HCT116 (cell line): ENCODE data around the gene CST8. TPM values are rescaled to one million over a fixed set of nuclear protein-coding genes. Genes with fewer than 3 reads are reported as not detected.

Experiments used
- ATAC-seq: fragments of 200-7000 bp; cut with Tn5 transposase; 2 replicates; pipeline ENCODE4 v1.9.1; 2020; ENCODE audit warnings: mild to moderate bottlenecking, moderate library complexity
- BruUV-seq: library from RNA; stranded (reverse); fragments of 400-500 nt; replicated peaks from 2 replicates; lab custom pipeline; 2021; lab: Mats Ljungman, UMichigan
- CTCF ChIA-PET: fragments of 300-600 bp; sonication (Branson Sonifier 250); formaldehyde crosslinking; loops from one replicate; lab custom pipeline; 2021; ENCODE audit warnings: antibody characterized with exemption; lab: Charles Lee
- POLR2A ChIA-PET: fragments of 300-600, 350-600 bp; sonication (Branson Sonifier 250); formaldehyde crosslinking; loops from one replicate; lab custom pipeline; 2021; ENCODE audit warnings: antibody characterized with exemption; lab: Charles Lee
- RAD21 ChIA-PET, 2 experiments: fragments of 300-600 bp; sonication (Branson Sonifier 250); formaldehyde crosslinking; loops; one replicate each; lab custom pipeline; 2023; ENCODE audit warnings: low total read pairs in 2 of 2; ENCODE audit not compliant: uncharacterized antibody in 2 of 2, unreplicated experiment in 2 of 2, low non-redundant PET in 1 of 2; lab: Charles Lee
- DNase-seq: peaks from one replicate; pipeline ENCODE4 v3.0.0-alpha.2; 2010; ENCODE audit warnings: low read depth, low spot score
- H2AFZ ChIP-seq: fragments of 200-600 bp; shearing (Covaris generic), sonication (generic); 2 replicates; pipeline ENCODE4 v1.6.1; 2017; ENCODE audit warnings: low read depth, mixed run types, mixed read lengths, antibody characterized with exemption, low read length; ENCODE audit not compliant: poor library complexity, severe bottlenecking
- H3K27ac ChIP-seq: 2 replicates; pipeline ENCODE4 v1.5.1; 2012; ENCODE audit warnings: low read depth, low read length
- H3K27me3 ChIP-seq: fragments of 200-600 bp; sonication (generic); 2 replicates; pipeline ENCODE4 v1.6.1; 2016; ENCODE audit warnings: mixed run types, low read length, mixed read lengths; ENCODE audit not compliant: insufficient read depth
- H3K36me3 ChIP-seq, 2 experiments: fragments of 200-500 bp in 1 of 2; fragments of 200-600 bp in 1 of 2; sonication (Bioruptor generic) in 1 of 2; sonication (generic) in 1 of 2; 2 replicates each; pipeline versions ENCODE4 v1.5.1 to v1.6.1; 2014 to 2016; ENCODE audit warnings: low read length in 2 of 2, inconsistent platforms in 1 of 2, mixed read lengths in 1 of 2, mixed run types in 1 of 2; ENCODE audit not compliant: insufficient read depth in 2 of 2, control insufficient read depth in 1 of 2
- H3K4me1 ChIP-seq, 2 experiments: fragments of 200-600 bp in 1 of 2; sonication (generic) in 1 of 2; 2 replicates each; pipeline versions ENCODE4 v1.5.1 to v1.6.1; 2012 to 2017; ENCODE audit warnings: low read length in 2 of 2, inconsistent platforms in 1 of 2, mild to moderate bottlenecking in 1 of 2, mixed read lengths in 1 of 2, mixed run types in 1 of 2, moderate library complexity in 1 of 2; ENCODE audit not compliant: insufficient read depth in 2 of 2, control insufficient read depth in 1 of 2
- H3K4me2 ChIP-seq: fragments of 200-600 bp; sonication (generic); 2 replicates; pipeline ENCODE4 v1.6.1; 2017; ENCODE audit warnings: mixed run types, low read length, mixed read lengths
- H3K4me3 ChIP-seq, 2 experiments: fragments of 200-600 bp in 1 of 2; sonication (generic) in 1 of 2; replicated peaks in 1 of 2; 2 replicates each; pipeline ENCODE4 v1.5.1; 2011 to 2016; ENCODE audit warnings: low read length in 2 of 2, control low read depth in 1 of 2, low read depth in 1 of 2, mild to moderate bottlenecking in 1 of 2, mixed read lengths in 1 of 2, mixed run types in 1 of 2
- H3K79me2 ChIP-seq: fragments of 200-600 bp; sonication (generic); 2 replicates; pipeline ENCODE4 v1.6.1; 2017; ENCODE audit warnings: mild to moderate bottlenecking, mixed run types, low read length, moderate library complexity, mixed read lengths; ENCODE audit not compliant: insufficient read depth
- H3K9ac ChIP-seq: fragments of 200-600 bp; sonication (generic); 2 replicates; pipeline ENCODE4 v1.6.1; 2016; ENCODE audit warnings: low read length, mixed read lengths
- H3K9me2 ChIP-seq: fragments of 200-600 bp; sonication (generic), shearing (Covaris generic); 2 replicates; pipeline ENCODE4 v1.6.1; 2017; ENCODE audit warnings: mixed run types, mild to moderate bottlenecking, moderate library complexity; ENCODE audit not compliant: insufficient read depth
- H3K9me3 ChIP-seq, 2 experiments: fragments of 200-500 bp in 1 of 2; fragments of 200-600 bp in 1 of 2; sonication (Bioruptor generic) in 1 of 2; sonication (generic) in 1 of 2; 2 replicates each; pipeline ENCODE4 v1.6.1; 2014 to 2017; ENCODE audit warnings: low read length in 2 of 2, mixed read lengths in 2 of 2, inconsistent platforms in 1 of 2, low read depth in 1 of 2, mild to moderate bottlenecking in 1 of 2, mixed run types in 1 of 2, moderate library complexity in 1 of 2; ENCODE audit not compliant: control insufficient read depth in 1 of 2, insufficient read depth in 1 of 2
- H4K20me1 ChIP-seq: fragments of 200-600 bp; sonication (generic), shearing (Covaris generic); 2 replicates; pipeline ENCODE4 v1.6.1; 2017; ENCODE audit warnings: mixed run types, mild to moderate bottlenecking, moderate library complexity; ENCODE audit not compliant: insufficient read depth
- CBX3 ChIP-seq: IDR thresholded peaks from 2 replicates; pipeline ENCODE4 v1.6.1; 2012; ENCODE audit warnings: low read depth
- CEBPB ChIP-seq: IDR thresholded peaks from 2 replicates; pipeline ENCODE4 v1.6.1; 2012; ENCODE audit warnings: low read depth
- ELF1 ChIP-seq: IDR thresholded peaks from 2 replicates; pipeline ENCODE4 v1.6.1; 2012; ENCODE audit warnings: low read depth, borderline replicate concordance
- FOSL1 ChIP-seq: IDR thresholded peaks from 2 replicates; pipeline ENCODE4 v1.6.1; 2012; ENCODE audit warnings: low read depth
- JUND ChIP-seq: IDR thresholded peaks from 2 replicates; pipeline ENCODE4 v1.6.1; 2012
- POLR2A ChIP-seq: IDR thresholded peaks from 2 replicates; pipeline ENCODE4 v1.7.0; 2011; ENCODE audit warnings: borderline replicate concordance; ENCODE audit not compliant: insufficient read depth, insufficient read length; ENCODE audit errors: extremely low read depth
- POLR2AphosphoS5 ChIP-seq: IDR thresholded peaks from 2 replicates; pipeline ENCODE4 v1.6.1; 2011; ENCODE audit warnings: mild to moderate bottlenecking, low read depth, low read length, moderate library complexity
- RAD21 ChIP-seq: IDR thresholded peaks from 2 replicates; pipeline ENCODE4 v1.6.1; 2012; ENCODE audit warnings: low read depth, mild to moderate bottlenecking
- SIN3A ChIP-seq: IDR thresholded peaks from 2 replicates; pipeline ENCODE4 v1.6.1; 2012; ENCODE audit warnings: low read depth
- SP1 ChIP-seq: IDR thresholded peaks from 2 replicates; pipeline ENCODE4 v1.6.1; 2012; ENCODE audit warnings: low read depth
- TCF7L2 ChIP-seq: IDR thresholded peaks from 2 replicates; pipeline ENCODE4 v1.7.0; 2011; ENCODE audit warnings: borderline replicate concordance, inconsistent platforms; ENCODE audit not compliant: insufficient read depth, insufficient read length; ENCODE audit errors: extremely low read depth
- intact Hi-C: fragments of 100-400 bp; cut with micrococcal nuclease; formaldehyde crosslinking; loops from 2 replicates; pipeline ENCODE4 v1.10.0; 2022
- total RNA-seq: library from RNA; stranded (reverse); gene quantifications from one replicate; pipeline ENCODE4 v1.2.1, GENCODE V29; 2021; ENCODE audit not compliant: unreplicated experiment
- TF ChIP-seq, protein P1 (sequence below): IDR thresholded peaks from 2 replicates; pipeline ENCODE4 v1.6.1; 2012; ENCODE audit warnings: low read depth
- TF ChIP-seq, protein P2 (sequence below), 3 experiments: fragments of 200-600 bp in 1 of 3; sonication (generic) in 1 of 3; IDR thresholded peaks in 2 of 3; conservative IDR thresholded peaks in 1 of 3; 2 replicates each; pipeline ENCODE4 v1.5.1; 2012 to 2017; ENCODE audit warnings: low read depth in 2 of 3, low read length in 2 of 3, antibody characterized with exemption in 1 of 3, borderline replicate concordance in 1 of 3, control low read depth in 1 of 3, mild to moderate bottlenecking in 1 of 3, mixed read lengths in 1 of 3, mixed run types in 1 of 3, moderate library complexity in 1 of 3; ENCODE audit not compliant: insufficient read depth in 1 of 3
- TF ChIP-seq, protein P3 (sequence below): IDR thresholded peaks from 2 replicates; pipeline ENCODE4 v1.6.1; 2011; ENCODE audit warnings: mild to moderate bottlenecking, low read length, moderate library complexity; ENCODE audit not compliant: insufficient replicate concordance; ENCODE audit errors: extremely low read depth
- TF ChIP-seq, protein P4 (sequence below): IDR thresholded peaks from 2 replicates; pipeline ENCODE4 v1.6.1; 2012

The CST8 gene
- total RNA-seq, 1 experiment from 2014 or later: not detected

DNA sequence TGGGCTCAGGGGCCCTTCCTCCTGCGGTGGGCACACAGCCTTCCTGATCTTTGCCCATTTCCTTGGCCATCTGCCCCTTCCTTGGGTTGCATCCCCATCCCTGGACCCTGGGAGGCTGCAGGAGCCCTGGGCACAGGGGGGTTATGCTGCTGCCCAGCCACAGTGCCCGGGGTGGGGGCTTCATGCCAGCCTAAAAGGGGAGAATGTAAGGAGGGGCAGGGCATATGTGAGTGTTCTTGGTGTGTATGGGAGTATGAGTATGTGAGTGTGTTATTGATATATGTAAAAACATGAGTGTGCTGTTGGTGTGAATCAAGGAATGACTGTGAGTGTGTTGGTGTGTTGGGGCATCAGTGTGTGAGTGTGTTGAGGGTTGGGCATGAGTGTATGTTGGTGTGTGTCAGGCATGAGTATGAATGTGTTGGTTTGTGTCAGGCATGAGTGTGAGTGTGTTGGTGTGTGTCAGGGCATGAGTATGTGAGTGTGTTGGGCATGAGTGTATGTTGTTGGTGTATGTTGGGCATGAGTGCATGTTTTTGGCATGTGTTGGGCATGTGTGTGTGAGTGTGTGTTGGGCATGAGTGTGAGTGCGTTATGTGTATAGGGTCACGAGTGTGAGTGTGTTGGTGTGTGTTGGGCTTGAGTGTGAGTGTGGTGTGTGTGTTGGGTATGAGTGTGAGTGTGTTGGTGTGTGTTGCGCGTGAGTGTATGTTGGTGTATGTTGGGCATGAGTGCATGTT lies 14.7 kb upstream of the CST8 start:
- H3K4me3 ChIP-seq: no peak overlapping the region
- H3K79me2 ChIP-seq: no peaks in the 10 kb centered on the region
- no peaks in the 10 kb centered on the region for H3K4me1 ChIP-seq
- POLR2A ChIA-PET: no interaction called here
- H3K27me3 ChIP-seq: peaks cover 15% of the 10 kb centered on the region
- no peaks in the 10 kb centered on the region for H3K9me2 ChIP-seq
- no peak overlapping the region for H3K4me2 ChIP-seq
- no peaks in the 10 kb centered on the region for H4K20me1 ChIP-seq
- H2AFZ ChIP-seq: no peak overlapping the region
- ATAC-seq: no peak
- CTCF ChIA-PET: no interaction called here
- TF ChIP-seq SP1 (no peak), ELF1 (no peak), RAD21 (no peak), FOSL1 (no peak), CBX3 (no peak), POLR2A (no peak), SIN3A (no peak), CEBPB (no peak), POLR2AphosphoS5 (no peak), TCF7L2 (no peak), JUND (no peak)
- TF ChIP-seq, protein P1, sequence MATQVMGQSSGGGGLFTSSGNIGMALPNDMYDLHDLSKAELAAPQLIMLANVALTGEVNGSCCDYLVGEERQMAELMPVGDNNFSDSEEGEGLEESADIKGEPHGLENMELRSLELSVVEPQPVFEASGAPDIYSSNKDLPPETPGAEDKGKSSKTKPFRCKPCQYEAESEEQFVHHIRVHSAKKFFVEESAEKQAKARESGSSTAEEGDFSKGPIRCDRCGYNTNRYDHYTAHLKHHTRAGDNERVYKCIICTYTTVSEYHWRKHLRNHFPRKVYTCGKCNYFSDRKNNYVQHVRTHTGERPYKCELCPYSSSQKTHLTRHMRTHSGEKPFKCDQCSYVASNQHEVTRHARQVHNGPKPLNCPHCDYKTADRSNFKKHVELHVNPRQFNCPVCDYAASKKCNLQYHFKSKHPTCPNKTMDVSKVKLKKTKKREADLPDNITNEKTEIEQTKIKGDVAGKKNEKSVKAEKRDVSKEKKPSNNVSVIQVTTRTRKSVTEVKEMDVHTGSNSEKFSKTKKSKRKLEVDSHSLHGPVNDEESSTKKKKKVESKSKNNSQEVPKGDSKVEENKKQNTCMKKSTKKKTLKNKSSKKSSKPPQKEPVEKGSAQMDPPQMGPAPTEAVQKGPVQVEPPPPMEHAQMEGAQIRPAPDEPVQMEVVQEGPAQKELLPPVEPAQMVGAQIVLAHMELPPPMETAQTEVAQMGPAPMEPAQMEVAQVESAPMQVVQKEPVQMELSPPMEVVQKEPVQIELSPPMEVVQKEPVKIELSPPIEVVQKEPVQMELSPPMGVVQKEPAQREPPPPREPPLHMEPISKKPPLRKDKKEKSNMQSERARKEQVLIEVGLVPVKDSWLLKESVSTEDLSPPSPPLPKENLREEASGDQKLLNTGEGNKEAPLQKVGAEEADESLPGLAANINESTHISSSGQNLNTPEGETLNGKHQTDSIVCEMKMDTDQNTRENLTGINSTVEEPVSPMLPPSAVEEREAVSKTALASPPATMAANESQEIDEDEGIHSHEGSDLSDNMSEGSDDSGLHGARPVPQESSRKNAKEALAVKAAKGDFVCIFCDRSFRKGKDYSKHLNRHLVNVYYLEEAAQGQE: no peak
- TF ChIP-seq, protein P2, sequence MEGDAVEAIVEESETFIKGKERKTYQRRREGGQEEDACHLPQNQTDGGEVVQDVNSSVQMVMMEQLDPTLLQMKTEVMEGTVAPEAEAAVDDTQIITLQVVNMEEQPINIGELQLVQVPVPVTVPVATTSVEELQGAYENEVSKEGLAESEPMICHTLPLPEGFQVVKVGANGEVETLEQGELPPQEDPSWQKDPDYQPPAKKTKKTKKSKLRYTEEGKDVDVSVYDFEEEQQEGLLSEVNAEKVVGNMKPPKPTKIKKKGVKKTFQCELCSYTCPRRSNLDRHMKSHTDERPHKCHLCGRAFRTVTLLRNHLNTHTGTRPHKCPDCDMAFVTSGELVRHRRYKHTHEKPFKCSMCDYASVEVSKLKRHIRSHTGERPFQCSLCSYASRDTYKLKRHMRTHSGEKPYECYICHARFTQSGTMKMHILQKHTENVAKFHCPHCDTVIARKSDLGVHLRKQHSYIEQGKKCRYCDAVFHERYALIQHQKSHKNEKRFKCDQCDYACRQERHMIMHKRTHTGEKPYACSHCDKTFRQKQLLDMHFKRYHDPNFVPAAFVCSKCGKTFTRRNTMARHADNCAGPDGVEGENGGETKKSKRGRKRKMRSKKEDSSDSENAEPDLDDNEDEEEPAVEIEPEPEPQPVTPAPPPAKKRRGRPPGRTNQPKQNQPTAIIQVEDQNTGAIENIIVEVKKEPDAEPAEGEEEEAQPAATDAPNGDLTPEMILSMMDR (IDR thresholded peaks at IDR 0.05 in 2 of 3, conservative IDR thresholded peaks at IDR 0.05 in 1 of 3; ENCODE audit: borderline replicate concordance in 1 of 3, insufficient read depth in 1 of 3, low read depth in 2 of 3, low read length in 2 of 3): no peak
- TF ChIP-seq, protein P3, sequence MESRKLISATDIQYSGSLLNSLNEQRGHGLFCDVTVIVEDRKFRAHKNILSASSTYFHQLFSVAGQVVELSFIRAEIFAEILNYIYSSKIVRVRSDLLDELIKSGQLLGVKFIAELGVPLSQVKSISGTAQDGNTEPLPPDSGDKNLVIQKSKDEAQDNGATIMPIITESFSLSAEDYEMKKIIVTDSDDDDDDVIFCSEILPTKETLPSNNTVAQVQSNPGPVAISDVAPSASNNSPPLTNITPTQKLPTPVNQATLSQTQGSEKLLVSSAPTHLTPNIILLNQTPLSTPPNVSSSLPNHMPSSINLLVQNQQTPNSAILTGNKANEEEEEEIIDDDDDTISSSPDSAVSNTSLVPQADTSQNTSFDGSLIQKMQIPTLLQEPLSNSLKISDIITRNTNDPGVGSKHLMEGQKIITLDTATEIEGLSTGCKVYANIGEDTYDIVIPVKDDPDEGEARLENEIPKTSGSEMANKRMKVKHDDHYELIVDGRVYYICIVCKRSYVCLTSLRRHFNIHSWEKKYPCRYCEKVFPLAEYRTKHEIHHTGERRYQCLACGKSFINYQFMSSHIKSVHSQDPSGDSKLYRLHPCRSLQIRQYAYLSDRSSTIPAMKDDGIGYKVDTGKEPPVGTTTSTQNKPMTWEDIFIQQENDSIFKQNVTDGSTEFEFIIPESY: no peak
- TF ChIP-seq, protein P4, sequence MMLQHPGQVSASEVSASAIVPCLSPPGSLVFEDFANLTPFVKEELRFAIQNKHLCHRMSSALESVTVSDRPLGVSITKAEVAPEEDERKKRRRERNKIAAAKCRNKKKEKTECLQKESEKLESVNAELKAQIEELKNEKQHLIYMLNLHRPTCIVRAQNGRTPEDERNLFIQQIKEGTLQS: no peak
- H3K9me3 ChIP-seq: no peaks in the 10 kb centered on the region
- no TSS peak for BruUV-seq
- no peak for DNase-seq
- H3K27ac ChIP-seq: no peak overlapping the region
- intact Hi-C loops: no loop called here
- RAD21 ChIA-PET: no interaction called here
- H3K9ac ChIP-seq: no peak overlapping the region
- H3K36me3 ChIP-seq: no peaks in the 10 kb centered on the region
